ENCODE measurements around the gene TMEM94. TPM values are rescaled to one million over a fixed set of nuclear protein-coding genes. Genes with fewer than 3 reads are reported as not detected.

Gene TMEM94
- total RNA-seq, 6 experiments from 2014 or later: 24.2 to 47.1 (median 29.6) TPM

DNA sequence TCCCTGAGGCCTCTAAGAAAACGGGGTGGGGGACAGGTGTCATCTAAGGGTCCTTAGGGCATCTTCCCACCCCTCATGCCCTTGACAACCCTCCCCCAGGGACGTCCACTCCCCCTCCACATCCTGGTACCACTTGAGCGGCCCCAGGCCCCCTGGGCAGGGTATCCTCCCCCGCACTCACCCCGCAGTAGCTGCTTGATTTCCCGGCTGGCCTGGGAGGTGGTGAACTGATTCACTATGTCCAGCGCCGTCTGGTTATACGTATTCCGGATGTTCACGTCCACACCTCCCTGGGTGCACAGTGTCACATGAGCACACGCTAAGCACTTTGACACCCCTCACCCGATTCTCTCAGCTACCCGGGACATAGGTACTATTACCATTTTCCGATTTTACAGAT, 49.2 kb downstream of the TMEM94 start:
- intact Hi-C loops (cut with DNase I): loop anchor here in 1 of 2 donors (10.0 kb wide), 1 partner anchor 71 kb away; no protein-coding TSS in a partner anchor
- Histone ChIP-seq H3K9me3 (no peaks in the 10 kb centered on the region), H3K4me3 (no peak overlapping the region), H3K27ac (no peak overlapping the region), H3K36me3 (peaks cover 0 to 10% (median 3%) of the 10 kb centered on the region in 4 donors), H3K27me3 (no peaks in the 10 kb centered on the region), H3K4me1 (peaks cover 0 to 13% (median 5%) of the 10 kb centered on the region in 4 donors)
- no peak for ATAC-seq
- TF ChIP-seq POLR2A (IDR thresholded peaks at IDR 0.05): no peak
- TF ChIP-seq, protein P1, sequence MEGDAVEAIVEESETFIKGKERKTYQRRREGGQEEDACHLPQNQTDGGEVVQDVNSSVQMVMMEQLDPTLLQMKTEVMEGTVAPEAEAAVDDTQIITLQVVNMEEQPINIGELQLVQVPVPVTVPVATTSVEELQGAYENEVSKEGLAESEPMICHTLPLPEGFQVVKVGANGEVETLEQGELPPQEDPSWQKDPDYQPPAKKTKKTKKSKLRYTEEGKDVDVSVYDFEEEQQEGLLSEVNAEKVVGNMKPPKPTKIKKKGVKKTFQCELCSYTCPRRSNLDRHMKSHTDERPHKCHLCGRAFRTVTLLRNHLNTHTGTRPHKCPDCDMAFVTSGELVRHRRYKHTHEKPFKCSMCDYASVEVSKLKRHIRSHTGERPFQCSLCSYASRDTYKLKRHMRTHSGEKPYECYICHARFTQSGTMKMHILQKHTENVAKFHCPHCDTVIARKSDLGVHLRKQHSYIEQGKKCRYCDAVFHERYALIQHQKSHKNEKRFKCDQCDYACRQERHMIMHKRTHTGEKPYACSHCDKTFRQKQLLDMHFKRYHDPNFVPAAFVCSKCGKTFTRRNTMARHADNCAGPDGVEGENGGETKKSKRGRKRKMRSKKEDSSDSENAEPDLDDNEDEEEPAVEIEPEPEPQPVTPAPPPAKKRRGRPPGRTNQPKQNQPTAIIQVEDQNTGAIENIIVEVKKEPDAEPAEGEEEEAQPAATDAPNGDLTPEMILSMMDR (IDR thresholded peaks at IDR 0.05): no peak
- peak in 1 of 3 donors; percentile 43 for DNase-seq
- WGBS (ENCODE audit: insufficient coverage, low coverage, low lambda C conversion rate, missing lambda C conversion rate): 79% methylated on average over 7 of the region's 15 CpGs

DNA sequence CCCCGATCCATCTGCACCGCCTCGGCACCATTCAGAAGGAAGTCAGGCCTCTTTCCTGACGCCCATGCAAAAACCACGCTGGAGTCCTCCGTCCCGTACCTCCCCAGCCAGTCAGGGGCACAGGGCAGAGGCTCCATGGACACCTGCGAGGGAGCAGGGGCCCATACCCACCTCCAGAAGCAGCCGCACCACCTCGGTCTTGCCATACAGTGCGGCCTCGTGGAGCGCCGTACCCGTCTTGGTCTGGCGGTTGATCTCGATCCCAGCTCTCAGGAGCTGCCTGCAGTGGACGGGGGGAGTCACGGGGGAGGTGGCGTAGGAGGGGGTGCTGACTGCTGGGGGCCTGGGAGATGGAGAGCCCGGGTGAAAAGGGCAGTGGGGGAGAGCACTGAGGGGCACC, 49.7 kb downstream of the TMEM94 start:
- Histone ChIP-seq H3K27ac (no peak overlapping the region), H3K9me3 (no peaks in the 10 kb centered on the region), H3K36me3 (peaks cover 0 to 8% (median 2%) of the 10 kb centered on the region in 4 donors), H3K4me1 (peaks cover 0 to 14% (median 6%) of the 10 kb centered on the region in 4 donors), H3K4me3 (no peak overlapping the region), H3K27me3 (no peaks in the 10 kb centered on the region)
- TF ChIP-seq, protein P1 (IDR thresholded peaks at IDR 0.05): no peak
- no peak for TF ChIP-seq POLR2A (IDR thresholded peaks at IDR 0.05)
- intact Hi-C loops (cut with DNase I): loop anchor here in 1 of 2 donors (10.0 kb wide), 1 partner anchor 71 kb away; no protein-coding TSS in a partner anchor
- no peak for ATAC-seq
- DNase-seq: peak in 2 of 3 donors; percentile 49 to 50
- 100% methylated on average over 2 of the region's 21 CpGs for WGBS (ENCODE audit: insufficient coverage, low coverage, low lambda C conversion rate, missing lambda C conversion rate)

DNA sequence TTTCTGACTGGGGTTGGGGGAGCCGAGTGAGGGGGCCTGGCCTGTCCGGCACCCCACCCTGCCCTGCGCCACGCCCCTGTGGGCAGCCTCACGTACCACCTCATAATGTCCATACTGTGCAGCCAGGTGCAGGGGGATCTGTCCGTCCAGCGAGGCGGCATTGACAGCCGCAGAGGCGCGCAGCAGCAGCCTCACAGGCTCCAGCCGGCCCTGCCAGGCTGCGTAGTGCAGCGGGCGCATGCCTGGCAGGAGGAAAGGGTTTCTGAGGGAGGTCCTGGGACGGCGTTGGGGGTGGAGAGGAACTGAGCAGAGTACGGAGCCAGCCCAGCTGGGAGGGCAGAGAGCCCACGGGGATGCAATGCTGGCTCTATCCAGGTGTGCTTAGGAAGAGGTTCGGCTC, 50.5 kb downstream of the TMEM94 start:
- ATAC-seq: no peak
- Histone ChIP-seq H3K36me3 (peaks cover 0 to 5% (median 2%) of the 10 kb centered on the region in 4 donors), H3K27me3 (no peaks in the 10 kb centered on the region), H3K4me1 (peaks cover 0 to 22% (median 10%) of the 10 kb centered on the region in 4 donors), H3K4me3 (no peak overlapping the region), H3K27ac (no peak overlapping the region), H3K9me3 (no peaks in the 10 kb centered on the region)
- intact Hi-C loops (cut with DNase I): loop anchor here in 1 of 2 donors (10.0 kb wide), 1 partner anchor 72 kb away; no protein-coding TSS in a partner anchor
- peak in 1 of 3 donors; percentile 42 for DNase-seq
- 100% methylated on average over 1 of the region's 20 CpGs for WGBS (ENCODE audit: insufficient coverage, low coverage, low lambda C conversion rate, missing lambda C conversion rate)
- no peak for TF ChIP-seq POLR2A (IDR thresholded peaks at IDR 0.05)
- TF ChIP-seq, protein P1 (IDR thresholded peaks at IDR 0.05): no peak

DNA sequence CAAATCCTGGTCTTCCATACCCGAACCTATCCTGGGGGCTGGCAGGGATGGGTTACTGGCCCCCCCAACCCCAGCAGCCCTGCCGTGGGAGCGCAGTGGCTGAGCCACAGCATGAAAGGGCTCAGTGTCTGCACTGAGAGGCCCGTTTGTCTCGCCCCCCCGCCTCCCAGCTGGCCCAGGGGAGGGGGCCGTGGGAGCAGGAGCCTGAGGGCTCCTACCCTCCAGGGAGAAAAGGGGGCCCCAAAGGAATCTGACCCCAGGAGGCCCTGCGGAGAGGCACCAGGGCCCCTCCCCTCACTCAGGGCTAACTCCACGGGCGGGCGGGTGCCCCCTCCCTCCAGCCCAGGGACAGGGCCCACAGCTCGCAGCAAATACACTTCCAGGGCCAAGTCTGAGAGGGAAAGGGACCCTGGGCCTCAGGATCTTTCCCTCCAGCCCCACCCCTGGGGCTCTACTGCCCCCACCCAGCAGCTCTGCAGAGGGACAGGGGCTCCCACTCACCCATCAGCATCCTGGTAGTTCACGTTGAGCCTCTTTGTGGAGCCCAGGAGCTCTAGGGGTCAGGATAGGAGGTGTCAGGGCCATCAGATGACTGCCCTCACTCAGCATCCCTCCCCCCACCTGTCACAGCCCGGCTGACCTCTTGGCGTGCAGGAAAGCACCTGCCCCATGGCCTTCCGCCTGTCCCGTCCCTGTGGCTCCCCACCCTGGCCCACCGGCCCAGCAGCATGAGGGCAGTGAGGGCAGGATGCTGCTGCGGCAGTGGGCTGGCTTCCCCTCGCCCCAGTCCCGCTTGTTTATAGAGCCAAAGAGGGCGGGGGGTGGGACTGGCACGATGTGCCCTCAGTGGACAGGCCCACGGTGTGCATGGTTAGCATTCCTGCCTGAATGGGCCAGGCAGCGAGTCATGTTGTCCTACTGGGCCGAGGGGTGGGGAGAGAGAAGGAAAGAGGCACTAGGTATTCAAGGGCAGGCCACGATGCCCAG, 51.6 kb downstream of the TMEM94 start:
- intact Hi-C loops (cut with DNase I): loop anchor here in 1 of 2 donors (10.0 kb wide), 1 partner anchor 73 kb away; no protein-coding TSS in a partner anchor
- DNase-seq: peak in 2 of 3 donors; percentile 44 to 46
- Histone ChIP-seq H3K4me3 (no peak overlapping the region), H3K9me3 (no peaks in the 10 kb centered on the region), H3K36me3 (peaks cover 0 to 3% (median under 1%) of the 10 kb centered on the region in 4 donors), H3K4me1 (peaks cover 0 to 31% (median 13%) of the 10 kb centered on the region in 4 donors), H3K27ac (no peak overlapping the region), H3K27me3 (no peaks in the 10 kb centered on the region)
- TF ChIP-seq, protein P1 (IDR thresholded peaks at IDR 0.05): no peak
- WGBS (ENCODE audit: insufficient coverage, low coverage, low lambda C conversion rate, missing lambda C conversion rate): 53% methylated on average over 3 of the region's 27 CpGs
- no peak for ATAC-seq
